RKO (cell line): Measurements from ENCODE around the gene NCOA5.
A peak's percentile ranks its signal among the peaks of the same experiment; 100 is the strongest.
"Not testable (repeated sequence)": the region's sequence is repeated elsewhere in the genome, so short reads cannot be mapped to it uniquely, and the experiment has no call there.

Experiments used
- DNase-seq: peaks from one replicate; pipeline ENCODE4 v3.0.0-alpha.2; 2016; ENCODE audit warnings: low spot score

The NCOA5 gene

DNA sequence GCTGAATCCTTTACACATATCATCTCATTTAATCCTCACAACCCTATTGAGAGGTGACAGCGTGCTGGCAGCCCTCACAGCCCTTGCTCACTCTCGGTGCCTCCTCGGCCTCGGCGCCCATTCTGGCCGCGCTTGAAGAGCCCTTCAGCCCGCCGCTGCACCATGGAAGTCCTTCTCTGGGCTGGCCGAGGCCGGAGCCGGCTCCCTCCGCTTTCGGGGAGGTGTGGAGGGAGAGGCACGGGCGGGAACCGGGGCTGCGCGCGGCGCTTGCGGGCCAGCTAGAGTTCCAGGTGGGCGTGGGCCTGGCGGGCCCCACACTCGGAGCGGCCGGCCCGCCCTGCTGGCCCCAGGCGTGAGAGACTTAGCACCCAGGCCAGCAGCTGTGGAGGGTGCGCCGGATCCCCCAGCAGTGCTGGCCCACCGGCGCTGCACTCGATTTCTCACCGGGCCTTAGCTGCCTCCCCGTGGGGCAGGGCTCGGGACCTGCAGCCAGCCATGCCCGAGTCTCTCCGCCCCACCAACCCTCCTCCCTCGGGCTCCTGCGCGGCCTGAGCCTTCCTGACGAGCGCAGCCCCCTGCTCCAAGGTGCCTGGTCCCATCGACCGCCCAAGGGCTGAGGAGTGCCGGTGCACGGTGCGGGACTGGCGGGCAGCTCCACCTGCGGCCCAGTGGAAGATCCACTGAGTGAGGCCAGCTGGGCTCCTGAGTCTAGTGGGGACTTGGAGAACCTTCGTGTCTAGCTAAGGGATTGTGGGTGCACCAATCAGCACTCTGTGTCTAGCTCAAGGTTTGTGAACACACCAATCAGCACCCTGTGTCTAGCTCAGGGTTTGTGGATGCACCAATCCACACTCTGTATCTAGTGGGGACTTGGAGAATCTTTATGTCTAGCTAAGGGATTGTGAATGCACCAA, 2.1 kb upstream of the NCOA5 start:
- not testable (repeated sequence) for DNase-seq

DNA sequence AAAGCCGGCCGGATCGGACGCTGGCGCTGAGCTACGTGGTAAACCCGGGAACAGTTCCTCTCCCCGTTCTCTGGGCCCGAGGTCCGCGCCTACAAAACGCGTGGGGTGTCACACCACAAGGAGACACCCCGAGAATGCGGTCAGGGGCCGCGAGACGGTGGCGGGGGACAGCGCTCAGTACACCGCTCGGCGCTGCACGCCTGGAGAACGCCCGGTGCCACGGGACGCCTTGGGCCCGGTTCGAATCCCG, 670 bp downstream of the NCOA5 start:
- DNase-seq = peak; percentile 66

DNA sequence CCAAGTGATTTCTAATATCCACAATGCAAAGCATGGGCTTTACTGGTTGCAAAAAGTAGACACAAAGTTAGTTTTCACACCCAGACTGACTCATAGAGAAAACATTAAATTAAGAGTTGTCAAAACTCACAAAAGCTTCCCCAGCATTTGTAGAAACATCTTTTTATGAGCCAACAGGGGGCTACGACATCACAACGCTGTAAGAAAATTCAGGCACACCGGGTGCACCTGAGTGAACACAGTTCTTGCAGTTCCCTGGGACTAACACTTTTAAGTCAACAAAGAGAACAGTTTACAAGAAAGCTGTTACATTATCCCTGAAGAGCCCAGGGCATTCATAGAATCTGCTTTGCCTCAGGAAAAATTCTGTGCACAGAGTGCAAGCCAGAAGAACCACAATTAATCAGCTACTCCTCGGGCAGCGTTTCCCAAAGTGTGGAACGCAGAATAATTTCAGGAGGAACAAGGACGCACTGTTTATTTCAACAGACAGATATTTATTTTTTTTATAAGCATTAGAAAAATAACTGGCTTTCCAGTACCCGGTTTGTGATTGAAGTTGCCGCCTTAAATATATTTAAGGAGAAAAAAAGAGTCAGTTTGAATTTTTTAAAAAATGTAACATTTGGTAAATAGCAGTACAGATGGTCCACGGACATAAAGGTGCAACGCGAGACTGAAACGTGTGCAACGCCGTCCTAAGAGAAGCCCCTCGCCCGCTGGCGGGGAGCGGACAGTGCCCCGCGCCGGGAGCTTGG, 1.2 kb downstream of the NCOA5 start:
- peak; percentile 74 for DNase-seq

DNA sequence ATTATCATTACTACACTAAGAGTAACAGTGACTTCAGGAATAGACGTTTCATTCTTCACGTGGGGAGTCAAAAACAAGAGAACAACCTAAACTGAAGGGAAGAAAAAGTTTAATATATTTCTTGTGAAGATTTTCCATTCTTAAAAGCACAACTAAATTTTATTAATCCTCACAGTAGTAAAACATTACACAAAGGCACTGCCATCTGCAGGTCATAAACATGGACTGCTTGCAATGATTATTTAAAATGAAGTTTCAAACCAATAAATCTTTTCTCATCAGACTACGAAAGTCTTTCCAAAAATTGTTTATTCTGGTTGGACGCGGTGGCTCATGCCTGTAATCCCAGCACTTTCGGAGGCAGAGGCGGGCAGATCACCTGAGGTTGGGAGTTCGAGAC, 2.6 kb downstream of the NCOA5 start:
- DNase-seq = peak; percentile 58

DNA sequence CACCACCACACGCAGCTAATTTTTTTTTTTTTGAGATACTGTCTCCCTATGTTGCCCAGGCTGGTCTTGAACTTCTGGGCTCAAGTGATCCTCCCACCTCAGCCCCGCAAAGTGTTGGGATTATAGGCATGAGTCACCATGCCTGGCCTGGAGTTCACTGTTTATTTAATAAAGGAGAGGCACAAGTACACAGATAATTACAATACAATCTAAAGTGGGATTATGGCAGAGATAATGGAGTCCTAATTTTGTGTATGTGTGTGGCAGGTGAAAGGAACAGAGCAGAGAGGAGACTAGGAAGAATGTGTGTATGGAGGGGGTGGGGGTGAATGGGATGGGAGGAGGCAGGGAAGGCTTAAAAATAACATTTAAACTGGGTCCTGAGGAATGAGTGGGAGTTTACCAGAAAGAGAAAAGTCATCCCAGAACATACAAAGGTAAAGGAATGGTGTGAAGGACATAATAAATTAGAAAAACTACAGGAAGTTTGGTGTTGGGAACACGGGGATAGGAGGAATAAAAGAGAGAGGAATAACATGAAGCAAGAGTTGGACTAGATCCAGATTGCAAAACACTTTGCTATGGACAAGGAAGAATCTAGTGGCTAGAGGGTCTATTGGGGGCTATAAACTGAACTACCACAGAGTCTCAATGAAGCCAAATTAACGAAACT, 4.4 kb downstream of the NCOA5 start:
- no peak for DNase-seq

DNA sequence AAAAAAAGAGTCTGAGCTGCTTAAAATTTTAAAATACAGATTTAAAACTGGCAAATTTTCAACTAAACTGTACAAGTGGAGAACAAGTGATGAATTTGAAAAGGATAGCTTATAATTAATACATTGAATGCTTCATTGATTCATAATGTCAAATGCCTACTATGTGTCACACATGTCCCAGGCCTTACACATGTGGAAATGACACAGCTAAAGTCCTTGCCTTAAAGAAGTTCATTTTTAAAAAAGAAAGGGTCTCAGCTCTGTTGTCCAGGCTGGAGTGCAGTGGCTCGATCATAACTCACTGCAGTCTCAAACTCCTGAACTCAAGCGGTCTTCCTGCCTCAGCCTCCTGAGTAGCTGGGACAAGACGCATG, 5.0 kb downstream of the NCOA5 start:
- no peak for DNase-seq

DNA sequence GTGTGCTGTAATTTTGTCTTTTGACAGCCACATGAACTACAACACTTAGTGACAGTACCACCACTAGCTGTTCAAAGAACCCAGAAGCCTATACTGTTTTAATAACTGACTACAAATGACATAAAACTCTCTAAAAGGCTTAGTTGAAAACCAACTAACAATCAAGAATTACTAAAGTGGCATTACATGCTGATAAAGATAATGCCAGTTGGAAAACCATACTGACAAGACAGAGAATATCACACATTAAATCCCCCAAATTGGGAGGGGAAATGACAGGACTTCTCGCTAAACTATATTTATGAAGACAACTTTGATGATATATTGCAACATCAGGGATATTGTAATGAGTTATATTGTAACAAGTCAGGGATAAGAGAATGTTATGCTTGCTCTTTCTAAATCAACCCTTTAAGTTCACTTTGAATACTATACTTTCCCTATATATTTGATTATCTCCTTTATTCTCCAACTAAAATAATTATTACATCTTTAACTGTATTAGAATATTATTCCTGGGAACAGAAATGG, 6.2 kb downstream of the NCOA5 start:
- no peak for DNase-seq

DNA sequence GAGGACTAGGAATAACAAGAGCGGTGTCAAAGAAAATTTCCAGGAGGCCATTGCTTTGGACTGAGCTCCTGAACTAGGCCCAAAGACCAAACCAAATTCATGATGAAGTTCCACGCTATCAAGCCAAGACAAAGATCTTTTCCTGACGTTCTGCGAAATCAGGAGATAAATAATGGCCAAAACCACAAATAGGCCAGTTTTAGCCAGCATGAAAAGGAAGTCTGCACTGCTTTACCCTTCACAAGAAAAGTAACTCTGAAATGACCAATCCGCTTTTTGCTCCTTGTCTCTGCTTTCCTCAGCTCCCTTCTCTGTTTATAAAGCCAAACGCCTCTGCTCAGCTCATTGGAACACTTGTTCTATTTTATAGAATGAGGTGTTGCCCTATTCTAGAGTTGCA, 6.7 kb downstream of the NCOA5 start:
- no peak for DNase-seq

DNA sequence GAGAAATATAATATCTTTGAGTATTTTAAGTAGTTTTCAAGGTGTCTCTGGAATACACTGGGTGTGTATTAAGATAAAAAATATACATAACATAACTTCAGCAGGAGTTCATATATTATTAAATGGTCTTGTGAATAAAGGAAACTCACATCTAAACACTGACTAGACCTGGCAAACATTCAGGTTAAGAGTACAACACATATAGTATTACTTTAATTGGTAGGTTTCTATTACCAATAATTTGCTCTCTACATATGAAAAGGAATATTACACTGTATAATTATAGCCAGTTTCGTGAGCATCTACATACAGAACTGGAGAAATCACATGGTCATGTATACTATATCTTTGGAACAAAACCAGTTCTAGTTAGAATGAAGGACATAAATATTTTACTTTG, 8.7 kb downstream of the NCOA5 start:
- DNase-seq = no peak

DNA sequence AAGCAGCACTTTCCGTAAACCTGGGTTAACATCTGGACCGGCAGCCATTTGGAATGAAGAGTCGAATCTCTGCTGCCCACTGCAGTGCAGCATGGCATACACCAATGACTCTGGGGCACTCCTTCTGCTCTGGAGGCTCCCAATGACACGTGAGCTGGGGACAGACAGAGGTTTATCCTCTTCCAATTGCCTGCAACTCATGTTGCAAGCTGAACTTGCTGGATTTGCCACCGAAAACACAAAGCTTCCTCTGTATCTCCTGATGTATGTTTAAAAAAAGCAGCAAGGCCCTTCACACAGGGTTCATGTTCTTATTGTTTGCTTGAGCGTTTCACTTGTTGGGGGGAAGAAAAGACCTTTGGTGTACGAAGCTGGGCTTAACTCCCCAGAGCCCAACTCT, 10.8 kb downstream of the NCOA5 start:
- no peak for DNase-seq

DNA sequence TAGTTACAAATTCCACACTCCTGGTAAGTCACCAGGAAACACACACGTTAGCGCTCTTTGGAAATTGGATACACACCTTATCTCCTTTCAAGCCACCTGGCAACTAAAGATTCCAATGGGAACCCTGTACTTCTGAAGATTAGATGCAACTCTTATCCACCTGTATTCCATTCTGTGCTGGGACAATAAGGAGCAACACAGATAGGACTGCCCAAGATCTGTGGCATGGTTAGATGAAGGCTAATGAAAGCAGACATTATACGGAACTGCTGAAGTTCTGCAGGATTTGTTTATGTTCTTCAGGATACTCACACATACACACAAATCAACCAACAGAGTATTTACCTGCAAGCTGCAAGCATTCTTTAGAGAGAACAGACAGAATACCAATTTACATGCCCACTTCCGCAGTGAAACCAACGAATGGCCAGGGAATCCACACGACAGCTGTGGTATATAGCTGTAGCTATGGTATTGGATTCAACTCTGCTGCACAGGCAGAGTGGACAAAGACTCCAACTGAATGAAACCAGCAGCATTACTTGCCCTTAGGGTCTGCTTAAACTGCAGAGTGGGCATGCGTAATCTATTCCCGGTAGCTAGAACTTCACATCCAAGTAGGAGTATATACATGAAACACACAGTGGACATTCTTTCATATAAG, 12.0 kb downstream of the NCOA5 start:
- DNase-seq = no peak

DNA sequence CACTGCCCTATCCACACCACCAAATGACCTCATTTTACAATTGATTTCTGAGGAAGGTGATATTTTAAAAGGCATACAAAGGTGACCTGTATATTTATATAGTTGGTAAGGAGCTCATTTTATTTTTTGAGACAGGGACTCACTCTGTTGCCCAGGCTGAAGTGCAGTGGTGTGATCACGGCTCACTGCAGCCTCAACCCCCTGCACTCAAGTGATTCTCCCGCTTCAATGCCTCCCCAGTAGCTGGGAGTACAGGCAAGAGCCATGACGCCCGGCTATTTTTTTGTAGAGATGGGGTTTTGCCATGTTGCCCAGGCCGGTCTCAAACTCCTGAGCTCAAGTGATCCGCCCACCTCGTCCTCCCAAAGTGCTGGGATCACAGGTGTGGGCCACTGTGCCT, 13.0 kb downstream of the NCOA5 start:
- DNase-seq = no peak

DNA sequence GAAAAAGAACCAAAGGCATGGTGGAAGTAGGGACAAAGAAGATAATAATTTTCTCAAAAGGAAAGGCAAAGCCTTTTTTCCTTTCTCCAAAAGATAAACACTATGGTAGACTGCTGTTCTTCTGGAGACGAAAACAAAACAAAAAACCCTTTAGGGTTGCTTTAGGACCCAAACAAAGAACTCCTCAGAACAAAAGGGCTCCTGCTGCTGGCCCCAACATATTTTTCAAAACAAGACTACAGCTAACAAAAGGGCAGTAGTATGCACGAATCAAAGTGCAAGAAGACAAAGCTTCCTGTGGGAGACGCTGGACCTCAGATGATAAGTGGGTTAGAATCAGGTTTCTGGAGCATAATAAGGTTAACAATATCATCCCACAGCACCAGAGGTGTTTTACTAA, 15.8 kb downstream of the NCOA5 start:
- DNase-seq = no peak

DNA sequence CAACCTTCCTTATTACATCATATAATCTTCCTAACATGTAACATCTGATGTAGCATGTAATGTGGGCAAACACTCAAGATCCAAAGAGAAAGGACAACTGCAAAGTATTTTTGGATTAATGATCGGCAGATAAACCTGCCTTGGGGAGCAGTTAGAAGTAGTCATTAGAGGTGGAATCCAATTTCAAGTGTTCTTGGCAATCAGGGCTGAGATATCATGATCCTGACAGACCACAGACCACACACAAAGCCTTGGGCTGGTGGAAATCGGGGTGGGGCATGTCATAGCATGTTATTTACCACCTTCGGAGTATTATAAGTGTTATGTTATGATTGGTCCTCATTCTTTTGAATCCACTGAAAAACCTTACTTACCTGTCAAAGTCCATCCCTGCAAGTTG, 16.3 kb downstream of the NCOA5 start:
- no peak for DNase-seq

DNA sequence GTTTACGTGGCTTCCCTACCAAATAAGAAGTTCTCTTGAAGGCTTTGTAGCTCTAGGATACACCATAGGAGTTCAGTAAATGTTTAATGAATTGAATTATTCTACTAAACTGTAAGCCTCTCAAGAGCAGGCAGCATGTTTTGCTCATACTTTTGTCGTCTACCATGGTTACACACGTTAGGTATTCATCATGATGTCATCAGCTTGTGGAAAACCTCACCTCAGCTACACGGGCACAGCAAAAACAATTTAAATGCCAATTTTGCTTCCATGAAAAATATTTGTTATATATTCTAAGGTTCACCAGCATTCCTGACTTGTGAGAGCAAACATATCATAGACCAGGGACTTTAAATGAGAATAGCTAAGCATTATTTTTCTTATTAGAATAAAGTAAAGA, 16.7 kb downstream of the NCOA5 start:
- DNase-seq = no peak

DNA sequence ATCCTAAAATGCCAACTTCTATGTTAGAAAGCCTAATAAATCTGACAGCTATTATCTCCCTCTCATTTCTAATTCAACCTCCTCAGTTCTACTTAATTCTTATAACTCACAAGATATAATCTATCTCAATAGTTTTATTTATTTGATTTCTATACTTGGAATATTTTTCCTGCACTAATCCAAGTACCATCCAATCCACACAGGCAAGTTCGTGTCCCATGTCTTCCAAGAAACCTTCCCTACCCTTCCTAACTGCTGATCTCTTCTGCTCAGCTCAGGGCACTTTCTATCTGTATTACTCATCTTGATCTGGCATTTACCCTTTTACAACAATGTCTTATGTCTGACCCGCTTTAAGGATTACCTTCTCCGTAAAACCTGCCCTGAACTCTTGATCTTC, 18.2 kb downstream of the NCOA5 start:
- DNase-seq = no peak

DNA sequence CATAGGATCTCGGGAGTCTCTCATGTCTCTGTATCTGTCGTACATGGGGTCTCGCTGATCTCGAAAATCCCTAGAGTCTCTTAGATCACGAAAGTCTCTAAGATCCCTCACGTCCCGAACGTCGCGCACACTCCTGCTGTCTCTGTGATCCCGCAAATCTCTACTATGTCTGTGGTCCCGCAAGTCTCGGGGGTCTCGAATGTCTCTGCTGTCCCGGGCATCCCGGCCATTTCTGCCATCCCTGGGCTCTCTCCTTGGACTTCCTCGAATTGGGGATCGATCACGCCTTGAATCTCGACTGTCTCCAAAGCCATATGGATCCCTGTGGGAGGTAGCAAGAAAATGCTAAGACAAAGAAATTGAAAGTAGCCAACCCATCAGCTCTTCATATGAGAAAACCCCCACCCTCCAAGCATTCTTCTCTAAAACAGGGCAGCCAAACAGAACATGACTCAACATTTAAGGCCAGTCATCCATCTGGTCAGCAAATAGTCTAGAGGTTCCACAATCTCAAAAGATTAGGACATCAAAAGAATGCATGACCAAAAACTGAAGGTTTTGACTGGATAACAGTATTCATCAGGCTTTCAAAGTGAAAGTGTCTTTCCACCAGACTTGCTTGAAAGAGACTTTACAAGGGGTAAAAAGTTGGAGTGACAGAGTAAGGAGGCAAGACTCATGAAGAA, 19.4 kb downstream of the NCOA5 start:
- no peak for DNase-seq

DNA sequence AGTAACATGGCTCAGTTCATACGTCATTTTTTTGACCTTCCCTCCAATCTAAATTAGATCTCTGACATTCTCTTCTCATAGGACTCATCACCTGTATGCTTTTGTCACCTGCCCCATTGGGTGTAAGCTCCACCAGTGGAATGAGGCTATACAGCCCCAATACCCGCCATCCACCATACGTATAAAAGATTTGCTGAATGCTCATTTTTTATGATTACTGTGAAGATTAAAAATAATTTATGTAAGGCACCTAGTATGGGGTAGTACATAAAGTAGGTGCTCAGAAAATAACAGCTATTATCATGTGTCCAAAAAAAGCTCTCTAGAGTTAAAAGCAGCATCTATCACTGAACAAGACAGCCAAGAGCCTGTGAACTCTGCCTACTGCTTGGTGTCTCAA, 24.1 kb downstream of the NCOA5 start:
- DNase-seq = no peak

DNA sequence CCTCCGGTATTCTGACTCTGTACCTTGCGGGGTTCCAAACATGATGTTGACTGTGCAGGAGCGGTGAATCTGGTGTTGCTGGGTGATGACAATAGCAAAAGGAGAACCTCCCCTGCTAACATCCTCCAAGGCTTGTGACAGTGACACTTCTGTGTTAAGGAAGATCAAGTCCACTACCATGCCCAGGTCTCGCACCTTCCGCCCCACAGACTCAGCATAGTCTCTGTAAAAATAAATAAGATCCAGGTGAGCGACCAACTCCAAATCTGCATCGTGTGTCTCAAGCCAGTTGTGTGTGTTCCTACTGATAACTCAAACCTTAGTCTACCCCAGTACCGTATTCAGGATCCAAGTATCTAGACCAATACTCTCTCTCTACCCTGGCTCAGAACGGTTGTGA, 24.8 kb downstream of the NCOA5 start:
- no peak for DNase-seq

DNA sequence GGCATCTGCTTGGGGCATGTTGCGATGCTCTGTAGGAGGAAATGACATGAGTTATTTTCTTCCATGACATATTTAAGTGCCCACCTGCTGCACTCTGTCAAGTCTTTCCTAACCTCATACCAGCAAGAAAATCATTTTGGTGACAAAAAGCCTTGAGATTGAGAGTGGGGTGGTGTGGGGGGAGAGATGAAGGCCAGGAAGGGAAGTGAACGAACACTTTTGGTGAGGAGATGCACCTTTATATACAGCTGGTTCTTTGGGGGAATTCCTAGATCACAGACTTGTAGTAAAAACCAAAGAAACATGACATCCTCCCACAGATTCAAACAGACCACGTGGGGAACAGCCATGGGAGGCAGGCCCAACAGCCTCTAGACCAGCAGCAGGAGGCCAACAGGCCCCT, 26.1 kb downstream of the NCOA5 start:
- no peak for DNase-seq

DNA sequence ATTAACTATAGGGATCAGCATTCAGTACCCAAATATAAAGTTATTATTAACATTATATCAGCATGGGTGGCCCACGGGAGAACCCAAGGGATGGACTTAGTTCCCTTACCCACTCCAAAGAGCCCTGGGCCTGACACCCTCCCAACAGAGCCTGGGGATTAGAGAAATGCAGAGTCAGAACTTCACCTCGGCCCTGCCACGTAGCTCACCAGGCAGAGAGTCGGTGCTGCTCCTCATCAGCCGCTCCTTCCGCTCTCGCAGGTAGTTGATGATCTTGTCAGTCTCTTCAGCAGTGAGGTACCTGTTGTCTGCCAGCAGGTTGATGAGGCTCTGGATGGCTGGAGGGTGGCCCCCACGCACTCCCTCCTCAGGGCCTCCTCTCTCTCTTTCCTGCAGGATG, 26.6 kb downstream of the NCOA5 start:
- DNase-seq = no peak

DNA sequence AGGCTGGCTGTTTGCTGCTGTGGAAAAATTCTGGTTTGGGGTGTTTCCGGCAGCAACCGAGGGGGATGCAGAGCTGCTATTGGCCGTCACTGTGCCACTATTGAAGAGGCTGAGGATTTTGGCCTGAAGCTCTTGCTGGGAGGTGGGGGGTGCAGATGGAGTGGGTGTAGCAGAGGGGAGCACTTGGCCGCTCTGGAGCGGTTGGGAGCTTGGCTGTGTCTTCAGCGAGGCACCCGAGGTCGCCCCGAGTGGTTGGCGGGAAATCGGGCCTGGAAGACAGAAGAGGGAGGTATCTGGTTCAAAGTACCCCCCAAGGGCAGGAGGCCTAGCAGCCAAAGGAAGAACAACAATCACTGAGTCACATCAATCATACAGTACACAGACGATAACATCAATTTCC, 27.1 kb downstream of the NCOA5 start:
- no peak for DNase-seq
